Loucy (cell line): Measurements from ENCODE around the gene MAP4K1.

ENCODE experiments used
- H2AFZ ChIP-seq: fragments of 200-600 bp; sonication (generic); 2 replicates; pipeline ENCODE4 v1.6.0; 2016; ENCODE audit warnings: antibody characterized with exemption, mild to moderate bottlenecking, low read length, moderate library complexity
- H3F3A ChIP-seq: fragments of 200-600 bp; 2 replicates; pipeline ENCODE4 v1.6.0; 2016; ENCODE audit warnings: antibody characterized with exemption, low read depth, mild to moderate bottlenecking
- H3K27me3 ChIP-seq: fragments of 200-600 bp; sonication (generic); 2 replicates; pipeline ENCODE4 v1.6.1; 2014; ENCODE audit warnings: low read length, mild to moderate bottlenecking; ENCODE audit not compliant: insufficient read depth, poor library complexity, severe bottlenecking
- H3K36me3 ChIP-seq: fragments of 200-600 bp; sonication (generic); 2 replicates; pipeline ENCODE4 v1.6.1; 2016; ENCODE audit warnings: low read length; ENCODE audit not compliant: insufficient read depth
- H3K4me1 ChIP-seq: fragments of 200-600 bp; sonication (generic); 2 replicates; pipeline ENCODE4 v1.5.1; 2014; ENCODE audit warnings: low read length, mild to moderate bottlenecking; ENCODE audit not compliant: insufficient read depth, poor library complexity, severe bottlenecking
- H3K4me2 ChIP-seq: fragments of 200-600 bp; sonication (generic); 2 replicates; pipeline ENCODE4 v1.6.0; 2014; ENCODE audit warnings: antibody characterized with exemption, low read length, low read depth, mild to moderate bottlenecking; ENCODE audit not compliant: poor library complexity, severe bottlenecking
- H3K4me3 ChIP-seq: fragments of 200-600 bp; sonication (generic); 2 replicates; pipeline ENCODE4 v1.5.1; 2014; ENCODE audit warnings: low read length, mild to moderate bottlenecking, mixed read lengths; ENCODE audit not compliant: poor library complexity, severe bottlenecking
- H3K79me2 ChIP-seq: fragments of 200-600 bp; sonication (generic); 2 replicates; pipeline ENCODE4 v1.6.1; 2014; ENCODE audit warnings: low read length; ENCODE audit not compliant: insufficient read depth
- H3K9ac ChIP-seq: fragments of 200-600 bp; sonication (generic); 2 replicates; pipeline ENCODE4 v1.6.0; 2014; ENCODE audit warnings: mild to moderate bottlenecking, low read depth, low read length, moderate library complexity; ENCODE audit not compliant: poor library complexity, severe bottlenecking
- H3K9me2 ChIP-seq: fragments of 200-600 bp; sonication (generic); replicated peaks from 2 replicates; pipeline ENCODE4 v1.6.1; 2016; ENCODE audit warnings: low read depth, low read length, mixed read lengths
- H3K9me3 ChIP-seq: fragments of 200-600 bp; sonication (generic); 2 replicates; pipeline ENCODE4 v1.6.1; 2014; ENCODE audit warnings: mild to moderate bottlenecking, antibody characterized with exemption, low read length, low read depth; ENCODE audit not compliant: insufficient read depth
- H4K20me1 ChIP-seq: fragments of 200-600 bp; sonication (generic); 2 replicates; pipeline ENCODE4 v1.6.0; 2014; ENCODE audit warnings: antibody characterized with exemption, low read length, mild to moderate bottlenecking; ENCODE audit not compliant: insufficient read depth, poor library complexity, severe bottlenecking
- CTCF ChIP-seq: fragments of 200-600 bp; sonication (generic); conservative IDR thresholded peaks from 2 replicates; pipeline ENCODE4 v1.5.1; 2014; ENCODE audit warnings: mild to moderate bottlenecking, antibody characterized with exemption, low read length
- EZH2phosphoT487 ChIP-seq: fragments of 200-600 bp; IDR thresholded peaks from 2 replicates; pipeline ENCODE4 v1.6.1; 2018; ENCODE audit warnings: antibody characterized with exemption, mild to moderate bottlenecking, moderate library complexity, borderline replicate concordance

Gene MAP4K1

GRCh38 chr19:38550376-38550775, 67.4 kb downstream of the MAP4K1 start:
- no peak overlapping the region for H3K9ac ChIP-seq
- no peak overlapping the region for H3K4me2 ChIP-seq
- no peaks in the 10 kb centered on the region for H3K4me1 ChIP-seq
- no peaks in the 10 kb centered on the region for H3K79me2 ChIP-seq
- no peaks in the 10 kb centered on the region for H3K36me3 ChIP-seq
- no peaks in the 10 kb centered on the region for H3K9me3 ChIP-seq
- no peak overlapping the region for H2AFZ ChIP-seq
- H3F3A ChIP-seq: no peaks in the 10 kb centered on the region
- H4K20me1 ChIP-seq: no peaks in the 10 kb centered on the region
- TF ChIP-seq CTCF: no peak
- no peaks in the 10 kb centered on the region for H3K9me2 ChIP-seq
- H3K27me3 ChIP-seq: no peaks in the 10 kb centered on the region
- H3K4me3 ChIP-seq: no peak overlapping the region

- no peaks in the 10 kb centered on the region for H4K20me1 ChIP-seq
- H3K4me2 ChIP-seq: no peak overlapping the region
- no peaks in the 10 kb centered on the region for H3K79me2 ChIP-seq
- no peaks in the 10 kb centered on the region for H3K9me2 ChIP-seq
- TF ChIP-seq EZH2phosphoT487 (no peak), CTCF (no peak)
- H2AFZ ChIP-seq: no peak overlapping the region
- H3F3A ChIP-seq: no peaks in the 10 kb centered on the region
- no peaks in the 10 kb centered on the region for H3K4me1 ChIP-seq
- no peaks in the 10 kb centered on the region for H3K9me3 ChIP-seq
- H3K4me3 ChIP-seq: no peak overlapping the region
- H3K36me3 ChIP-seq: no peaks in the 10 kb centered on the region
- no peaks in the 10 kb centered on the region for H3K27me3 ChIP-seq
- H3K9ac ChIP-seq: no peak overlapping the region
Measured at GRCh38 chr19:38549942-38550341, 67.8 kb downstream of the MAP4K1 start.

- Histone ChIP-seq H2AFZ (no peak overlapping the region), H3K4me3 (no peak overlapping the region), H3K27me3 (no peaks in the 10 kb centered on the region), H3F3A (no peaks in the 10 kb centered on the region), H3K79me2 (no peaks in the 10 kb centered on the region), H4K20me1 (no peaks in the 10 kb centered on the region), H3K36me3 (no peaks in the 10 kb centered on the region), H3K9me2 (no peaks in the 10 kb centered on the region), H3K4me2 (no peak overlapping the region), H3K9me3 (no peaks in the 10 kb centered on the region), H3K9ac (no peak overlapping the region), H3K4me1 (peaks cover 5% of the 10 kb centered on the region)
- TF ChIP-seq EZH2phosphoT487: no peak
- no peak for TF ChIP-seq CTCF
Measured at GRCh38 chr19:38549061-38549460, 68.7 kb downstream of the MAP4K1 start.
